HG03460 (cell line): ENCODE results near the gene HAS3.
"Not testable (repeated sequence)": the region's sequence is repeated elsewhere in the genome, so short reads cannot be mapped to it uniquely, and the experiment has no call there.

Source experiments
- ATAC-seq: cut with Tn5 transposase; IDR thresholded peaks from one replicate; pipeline ENCODE4 v1.9.1; 2021; ENCODE audit not compliant: unreplicated experiment

HAS3 gene

GRCh38 chr16:69141014-69141413 is 35.6 kb downstream of the HAS3 start:
- ATAC-seq: no peak

GRCh38 chr16:69141936-69142335 is 36.5 kb downstream of the HAS3 start:
- no peak for ATAC-seq

- ATAC-seq: no peak
Observed at GRCh38 chr16:69143116-69143515, 37.7 kb downstream of the HAS3 start.

- no peak for ATAC-seq
Observed at GRCh38 chr16:69145658-69146057, 40.2 kb downstream of the HAS3 start.

GRCh38 chr16:69149621-69150020 is 44.2 kb downstream of the HAS3 start:
- not testable (repeated sequence) for ATAC-seq

- no peak for ATAC-seq
Observed at GRCh38 chr16:69150146-69150865, 44.9 kb downstream of the HAS3 start.

- ATAC-seq: no peak
Observed at GRCh38 chr16:69157196-69157595, 51.7 kb downstream of the HAS3 start.

GRCh38 chr16:69160192-69160591 is 54.7 kb downstream of the HAS3 start:
- no peak for ATAC-seq

- no peak for ATAC-seq
Observed at GRCh38 chr16:69165584-69165983, 60.1 kb downstream of the HAS3 start.

- ATAC-seq: no peak
Observed at GRCh38 chr16:69166221-69166833, 60.9 kb downstream of the HAS3 start.

- ATAC-seq: no peak
Observed at GRCh38 chr16:69166946-69167930, 61.8 kb downstream of the HAS3 start.
